GM12801 (cell line): ENCODE data around the gene SLC7A8.

ENCODE experiments used
- TF ChIP-seq, protein P1 (sequence below): IDR thresholded peaks from one replicate; pipeline ENCODE4 v1.5.1; 2011; ENCODE audit warnings: control low read depth; ENCODE audit not compliant: insufficient read length; ENCODE audit errors: extremely low read depth

The SLC7A8 gene

DNA sequence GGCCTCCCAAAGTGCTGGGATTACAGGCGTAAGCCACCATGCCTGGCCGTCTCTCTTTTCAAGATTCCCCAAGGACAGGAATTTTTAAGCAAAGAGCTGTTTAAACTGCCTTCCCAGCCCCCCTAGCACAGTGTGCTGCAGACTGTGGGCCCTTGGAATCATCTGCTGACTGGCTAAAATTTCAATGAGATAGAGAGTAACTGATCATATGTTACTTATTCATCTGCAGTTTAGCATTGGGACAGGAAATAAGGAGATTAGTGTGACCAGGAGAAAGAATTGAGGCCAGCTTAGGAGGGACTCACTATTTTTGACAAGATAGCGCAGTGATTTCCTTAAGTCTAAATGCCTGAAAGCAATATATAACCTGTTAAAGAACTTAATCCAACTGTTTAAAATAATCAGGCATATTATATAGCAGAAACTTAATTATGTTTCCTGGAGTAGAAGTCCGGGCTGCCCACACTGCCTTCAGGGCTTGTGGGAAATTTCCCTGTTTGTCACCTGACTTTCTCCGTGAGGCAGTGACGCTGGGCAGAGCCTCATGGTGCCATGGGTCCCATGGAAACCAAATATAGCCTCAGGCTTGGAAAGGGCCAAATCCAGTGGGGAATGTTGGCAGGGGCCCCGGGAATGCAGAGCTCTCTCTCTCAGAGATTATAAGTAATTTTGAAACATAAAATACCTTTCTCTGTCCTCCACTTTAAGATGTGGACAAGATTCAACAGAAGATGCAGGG is 41.6 kb downstream of the SLC7A8 start:
- TF ChIP-seq, protein P1, sequence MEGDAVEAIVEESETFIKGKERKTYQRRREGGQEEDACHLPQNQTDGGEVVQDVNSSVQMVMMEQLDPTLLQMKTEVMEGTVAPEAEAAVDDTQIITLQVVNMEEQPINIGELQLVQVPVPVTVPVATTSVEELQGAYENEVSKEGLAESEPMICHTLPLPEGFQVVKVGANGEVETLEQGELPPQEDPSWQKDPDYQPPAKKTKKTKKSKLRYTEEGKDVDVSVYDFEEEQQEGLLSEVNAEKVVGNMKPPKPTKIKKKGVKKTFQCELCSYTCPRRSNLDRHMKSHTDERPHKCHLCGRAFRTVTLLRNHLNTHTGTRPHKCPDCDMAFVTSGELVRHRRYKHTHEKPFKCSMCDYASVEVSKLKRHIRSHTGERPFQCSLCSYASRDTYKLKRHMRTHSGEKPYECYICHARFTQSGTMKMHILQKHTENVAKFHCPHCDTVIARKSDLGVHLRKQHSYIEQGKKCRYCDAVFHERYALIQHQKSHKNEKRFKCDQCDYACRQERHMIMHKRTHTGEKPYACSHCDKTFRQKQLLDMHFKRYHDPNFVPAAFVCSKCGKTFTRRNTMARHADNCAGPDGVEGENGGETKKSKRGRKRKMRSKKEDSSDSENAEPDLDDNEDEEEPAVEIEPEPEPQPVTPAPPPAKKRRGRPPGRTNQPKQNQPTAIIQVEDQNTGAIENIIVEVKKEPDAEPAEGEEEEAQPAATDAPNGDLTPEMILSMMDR = no peak

DNA sequence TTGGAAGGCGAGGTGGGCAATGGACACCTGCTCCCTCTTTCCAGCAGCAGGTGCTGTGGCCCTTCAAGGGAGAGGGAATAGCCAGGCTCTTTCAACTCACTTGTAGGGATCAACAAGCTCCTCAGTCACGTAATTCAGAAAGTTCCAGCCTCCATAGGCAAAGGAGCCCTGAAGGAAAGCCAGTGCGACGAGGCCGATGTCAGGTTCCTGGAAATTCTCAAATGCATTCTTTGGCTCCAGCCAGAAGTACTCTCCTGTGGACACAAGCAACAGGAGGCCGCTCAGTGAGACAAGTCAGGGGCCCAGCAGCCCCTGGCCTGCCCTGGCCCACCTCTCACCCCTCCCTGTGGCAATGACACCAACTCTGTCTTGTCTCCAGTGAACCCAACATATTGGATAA is 43.1 kb downstream of the SLC7A8 start:
- TF ChIP-seq, protein P1 = no peak

DNA sequence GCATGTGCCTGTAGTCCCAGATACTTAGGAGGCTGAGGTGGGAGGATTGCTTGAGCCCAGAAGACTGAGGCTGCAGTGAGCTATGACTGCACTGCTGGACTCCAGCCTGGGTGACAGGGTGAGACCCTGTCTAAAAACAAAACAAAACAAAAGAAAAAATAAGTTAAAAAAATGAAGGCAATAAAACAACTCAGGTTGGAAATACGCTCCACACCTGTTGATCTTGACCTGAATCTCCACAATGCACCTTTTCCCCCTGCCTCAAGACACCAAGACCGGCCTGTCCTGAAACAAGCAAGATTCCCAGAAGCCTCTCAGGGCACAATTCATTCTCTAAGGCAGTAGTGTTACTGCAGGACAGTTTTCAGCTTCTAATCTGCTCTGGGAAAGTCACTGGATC is 43.6 kb downstream of the SLC7A8 start:
- TF ChIP-seq, protein P1 = no peak

DNA sequence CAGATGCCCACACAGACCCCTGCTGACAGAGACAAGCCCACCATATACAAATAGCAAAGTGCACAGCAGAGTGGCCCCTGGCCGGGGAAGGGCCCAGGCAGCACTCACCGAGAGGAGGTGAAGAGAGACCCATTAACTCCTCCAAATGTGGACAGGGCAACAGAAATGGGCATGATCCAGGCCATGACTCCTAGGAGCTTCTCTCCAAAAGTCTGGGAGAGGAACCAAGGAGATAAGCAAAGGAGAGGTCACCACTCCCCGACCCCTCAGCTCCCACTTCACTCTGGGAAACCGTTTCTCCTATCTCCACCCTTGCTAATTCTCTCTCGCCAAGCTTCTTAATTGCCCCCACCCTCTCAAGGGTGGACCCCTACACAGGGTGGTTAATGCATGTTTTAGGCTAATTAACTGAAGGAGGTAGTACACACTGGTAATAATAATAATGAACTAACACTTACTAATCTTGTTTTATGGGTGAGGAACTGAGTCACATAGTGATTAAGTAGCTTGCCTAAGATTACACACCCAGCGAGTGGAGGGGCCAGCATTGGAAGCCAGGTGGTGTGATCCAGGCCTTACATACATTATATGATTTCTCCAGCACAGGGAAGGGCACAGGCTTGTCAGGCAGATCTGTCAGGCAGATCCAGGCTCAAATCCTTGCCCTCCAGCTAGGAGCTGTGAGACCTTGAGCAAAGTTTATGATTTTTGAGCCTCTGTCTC is 45.5 kb downstream of the SLC7A8 start:
- TF ChIP-seq, protein P1 = no peak

DNA sequence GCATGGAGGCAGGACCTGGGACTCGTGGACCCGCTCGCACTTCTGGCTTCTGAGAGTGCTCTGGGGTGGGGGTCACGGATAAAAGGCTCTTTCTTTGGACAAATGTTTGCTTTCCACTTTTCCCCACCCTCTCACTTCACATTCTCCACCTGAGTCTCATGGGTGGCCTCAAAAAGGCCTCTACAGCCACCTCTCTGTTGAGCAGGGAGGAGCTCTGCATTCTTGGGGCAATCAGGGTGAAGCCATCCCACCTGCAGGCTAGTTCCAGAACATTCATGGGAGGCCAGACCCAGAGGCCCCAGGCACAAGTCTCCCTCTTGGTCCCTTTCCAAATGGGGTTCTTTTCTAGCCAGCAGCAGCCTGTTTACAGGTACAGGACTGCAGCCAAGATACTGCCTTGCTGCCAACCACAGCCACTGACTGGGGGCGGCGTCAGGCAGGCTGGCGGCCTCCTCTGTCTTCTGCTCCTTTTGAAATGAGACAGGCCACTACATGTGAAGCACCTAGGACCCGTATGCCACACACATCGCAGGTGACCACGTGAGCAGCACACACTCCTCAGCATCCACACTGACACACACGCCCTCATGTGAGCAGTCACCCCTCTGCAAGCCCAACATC is 46.2 kb downstream of the SLC7A8 start:
- TF ChIP-seq, protein P1 = no peak

DNA sequence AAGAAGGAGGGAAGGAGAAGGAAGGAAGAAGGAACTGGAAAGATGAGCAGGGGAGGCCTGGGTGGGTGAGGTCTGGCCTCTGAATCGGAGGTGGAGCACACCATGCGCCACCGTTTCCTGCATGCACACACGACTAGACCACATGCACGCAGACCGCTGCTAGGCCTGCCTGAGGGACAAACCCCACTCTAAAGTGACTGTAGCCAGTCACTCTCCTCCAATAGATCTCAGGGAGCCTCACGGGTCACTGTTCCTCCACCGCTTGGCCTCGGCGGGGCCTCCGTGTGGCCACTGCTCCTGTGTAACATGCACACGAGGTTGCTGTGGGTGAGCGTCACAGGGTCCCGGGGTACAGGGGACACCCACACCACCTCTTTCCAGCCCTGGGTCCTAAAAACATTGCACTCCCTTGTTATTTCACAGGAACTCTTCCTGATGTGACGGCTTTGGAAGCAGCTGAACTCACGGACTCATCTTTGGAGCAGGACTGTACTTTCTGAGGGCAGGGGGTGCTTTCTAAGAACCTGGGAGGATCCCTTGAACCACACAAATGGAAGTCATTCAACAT is 46.8 kb downstream of the SLC7A8 start:
- TF ChIP-seq, protein P1 = no peak

DNA sequence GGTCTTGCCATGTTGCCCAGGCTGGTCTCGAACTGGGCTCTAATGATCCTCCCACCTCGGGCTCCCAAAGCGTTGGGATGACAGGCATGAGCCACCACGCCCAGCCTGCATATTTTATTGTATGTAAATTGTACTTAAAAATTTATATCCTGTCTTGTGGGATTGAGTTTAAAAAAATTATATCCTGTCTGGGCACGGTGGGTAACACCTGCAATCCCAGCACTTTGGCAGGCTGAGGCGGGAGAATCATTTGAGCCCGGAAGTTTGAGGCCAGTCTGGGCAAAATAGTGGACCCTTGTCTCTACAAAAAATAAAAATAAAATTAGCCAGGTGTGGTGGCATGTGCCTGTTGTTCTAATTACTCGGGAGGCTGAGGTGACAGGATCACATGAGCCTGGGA is 50.5 kb downstream of the SLC7A8 start:
- TF ChIP-seq, protein P1 = no peak
